OCI-LY7 (cell line): ENCODE measurements around the gene SCARB1. TPM values are rescaled to one million over a fixed set of nuclear protein-coding genes. Genes with fewer than 3 reads are reported as not detected.
"Not testable (repeated sequence)": the region's sequence is repeated elsewhere in the genome, so short reads cannot be mapped to it uniquely, and the experiment has no call there.

Experiments
- BruUV-seq: library from RNA; stranded (reverse); fragments of 400-500 nt; replicated peaks from 2 replicates; lab custom pipeline; 2021; lab: Mats Ljungman, UMichigan
- CTCF ChIA-PET: fragments of 300-600 bp; sonication (Branson Sonifier 250); formaldehyde crosslinking; loops from one replicate; lab custom pipeline; 2022; ENCODE audit warnings: antibody characterized with exemption; ENCODE audit not compliant: unreplicated experiment; lab: Charles Lee
- POLR2A ChIA-PET: fragments of 300-600 bp; sonication (Branson Sonifier 250); formaldehyde crosslinking; loops from one replicate; lab custom pipeline; 2022; ENCODE audit warnings: antibody characterized with exemption; lab: Charles Lee
- DNase-seq: peaks from one replicate; pipeline ENCODE4 v3.0.0-alpha.2; 2015; ENCODE audit warnings: low spot score
- H2AFZ ChIP-seq: fragments of 200-600 bp; sonication (generic), shearing (Covaris generic); 2 replicates; pipeline ENCODE4 v1.6.1; 2014; ENCODE audit warnings: mild to moderate bottlenecking, antibody characterized with exemption, low read length, moderate library complexity
- H3K27ac ChIP-seq: fragments of 200-600 bp; sonication (generic); 2 replicates; pipeline ENCODE4 v1.5.1; 2014; ENCODE audit warnings: mixed run types, low read depth, mild to moderate bottlenecking, moderate library complexity, low read length, inconsistent platforms; ENCODE audit not compliant: poor library complexity, severe bottlenecking
- H3K36me3 ChIP-seq: fragments of 200-600 bp; sonication (generic); 2 replicates; pipeline ENCODE4 v1.6.1; 2014; ENCODE audit warnings: mild to moderate bottlenecking, antibody characterized with exemption, low read length, moderate library complexity, mixed read lengths; ENCODE audit not compliant: insufficient read depth
- H3K4me1 ChIP-seq: fragments of 200-600 bp; sonication (generic); 2 replicates; pipeline ENCODE4 v1.5.1; 2014; ENCODE audit warnings: mild to moderate bottlenecking, low read length; ENCODE audit not compliant: insufficient read depth, poor library complexity, severe bottlenecking
- H3K4me2 ChIP-seq: fragments of 200-600 bp; sonication (generic); 2 replicates; pipeline ENCODE4 v1.6.1; 2014; ENCODE audit warnings: mild to moderate bottlenecking, low read length
- H3K4me3 ChIP-seq: fragments of 200-600 bp; sonication (generic); 2 replicates; pipeline ENCODE4 v1.5.1; 2014; ENCODE audit warnings: mild to moderate bottlenecking, low read depth, low read length; ENCODE audit not compliant: poor library complexity, severe bottlenecking
- H3K79me2 ChIP-seq: fragments of 200-600 bp; sonication (generic); 2 replicates; pipeline ENCODE4 v1.6.1; 2016; ENCODE audit warnings: low read depth, mild to moderate bottlenecking, low read length, moderate library complexity, mixed read lengths; ENCODE audit not compliant: insufficient read depth
- H3K9me2 ChIP-seq: fragments of 200-600 bp; sonication (generic); 2 replicates; pipeline ENCODE4 v1.6.1; 2016; ENCODE audit warnings: mild to moderate bottlenecking, low read length, mixed read lengths; ENCODE audit not compliant: insufficient read depth
- H3K9me3 ChIP-seq: fragments of 200-600 bp; sonication (generic); 2 replicates; pipeline ENCODE4 v1.6.1; 2014; ENCODE audit warnings: mild to moderate bottlenecking, mixed run types, low read length, mixed read lengths
- H4K20me1 ChIP-seq: fragments of 200-600 bp; sonication (generic); 2 replicates; pipeline ENCODE4 v1.6.1; 2014; ENCODE audit warnings: mild to moderate bottlenecking, antibody characterized with exemption, low read length, moderate library complexity, mixed read lengths; ENCODE audit not compliant: insufficient read depth
- CTCF ChIP-seq: fragments of 200-600 bp; sonication (generic); conservative IDR thresholded peaks from 2 replicates; pipeline ENCODE4 v1.5.1; 2014; ENCODE audit warnings: mild to moderate bottlenecking, antibody characterized with exemption, low read length, moderate library complexity, mixed read lengths
- EZH2phosphoT487 ChIP-seq: fragments of 200-600 bp; sonication (generic); IDR thresholded peaks from 2 replicates; pipeline ENCODE4 v1.6.1; 2018; ENCODE audit warnings: low read depth, borderline replicate concordance, mild to moderate bottlenecking, mixed run types, antibody characterized with exemption, low read length, moderate library complexity, mixed read lengths
- intact Hi-C: fragments of 100-400 bp; cut with micrococcal nuclease; formaldehyde crosslinking; loops from one replicate; pipeline ENCODE4 v1.10.0; 2022; ENCODE audit not compliant: unreplicated experiment
- total RNA-seq, 2 experiments: library from RNA; depleted of rRNA in 1 of 2; stranded (reverse); fragments of >200 nt in 1 of 2; shearing (Covaris generic) in 1 of 2; gene quantifications; 2 replicates each; pipeline ENCODE4 v1.2.3, GENCODE V29; 2014 to 2022

SCARB1 gene
- total RNA-seq, 2 experiments from 2014 or later, result 42.9 to 112 TPM

DNA sequence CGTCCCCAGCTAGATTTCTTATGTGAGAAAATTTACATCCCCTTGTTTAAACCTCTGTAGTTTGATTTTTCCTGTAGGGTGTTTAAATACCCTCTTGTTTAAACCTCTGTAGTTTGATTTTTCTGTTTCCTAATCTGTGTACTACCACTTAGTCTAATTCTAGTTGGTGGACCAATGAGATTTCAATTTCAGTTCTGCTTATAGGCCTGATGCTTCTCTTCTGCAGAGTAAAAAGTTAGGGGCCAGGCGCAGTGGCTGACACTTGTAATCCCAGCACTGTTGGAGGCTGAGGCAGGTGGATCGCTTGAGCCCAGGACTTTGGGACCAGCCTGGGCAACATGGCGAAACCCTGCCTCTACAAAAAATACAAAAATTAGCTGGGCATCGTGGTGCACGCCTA, 39.3 kb upstream of the SCARB1 start:
- ChIA-PET POLR2A (interaction anchor here (0.6 to 4.5 kb wide), 7 partner anchors 15 to 413 kb away, joined by 3 to 102 read pairs (median 4); partner anchors contain the start of gene UBC), CTCF (interaction anchor here (1.1 kb wide), 1 partner anchor 15 kb away, joined by 3 read pairs; no protein-coding TSS in a partner anchor)
- H3K9me2 ChIP-seq, result no peaks in the 10 kb centered on the region
- H3K4me2 ChIP-seq, result peak overlapping the region; percentile 58
- intact Hi-C loops, result no loop called here
- DNase-seq, result peak; percentile 43
- H4K20me1 ChIP-seq, result no peaks in the 10 kb centered on the region
- H3K4me3 ChIP-seq, result no peak overlapping the region
- peak overlapping the region; percentile 63; the same call in 1 of the 2 replicates for H2AFZ ChIP-seq
- H3K4me1 ChIP-seq, result peaks cover 82% of the 10 kb centered on the region
- no peaks in the 10 kb centered on the region for H3K9me3 ChIP-seq
- H3K36me3 ChIP-seq, result no peaks in the 10 kb centered on the region
- BruUV-seq, result no TSS peak
- H3K27ac ChIP-seq, result peak overlapping the region; percentile 75
- TF ChIP-seq CTCF (no peak), EZH2phosphoT487 (no peak)
- H3K79me2 ChIP-seq, result no peaks in the 10 kb centered on the region; the same call in 1 of the 2 replicates

DNA sequence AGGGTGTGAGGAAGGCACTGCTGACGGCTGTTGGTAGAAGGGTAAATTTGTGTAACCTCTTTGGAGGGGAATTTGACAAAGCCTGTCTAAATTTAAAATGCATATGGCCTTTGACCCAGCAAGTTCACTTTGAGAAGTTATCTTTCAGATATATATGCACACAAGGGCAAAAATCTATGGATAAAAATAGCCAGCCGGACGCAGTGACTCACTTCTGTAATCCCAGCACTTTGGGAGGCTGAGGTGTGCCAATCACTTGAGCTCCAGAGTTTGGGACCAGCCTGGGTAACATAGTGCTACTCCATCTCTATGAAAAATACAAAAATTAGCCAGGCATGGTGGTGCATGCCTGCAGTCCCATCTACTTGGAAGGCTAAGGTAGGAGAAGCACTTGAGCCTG, 37.3 kb upstream of the SCARB1 start:
- H3K79me2 ChIP-seq, result no peaks in the 10 kb centered on the region
- intact Hi-C loops, result no loop called here
- peak; percentile 25 for DNase-seq
- peaks cover 69% of the 10 kb centered on the region for H3K4me1 ChIP-seq
- ChIA-PET POLR2A (interaction anchor here (0.6 to 4.5 kb wide), 12 partner anchors 14 to 274 kb away, joined by 3 to 102 read pairs (median 5); partner anchors contain the start of genes BRI3BP and UBC), CTCF (interaction anchor here (0.6 to 1.3 kb wide), 6 partner anchors 11 to 38 kb away, joined by 3 to 5 read pairs (median 3); no protein-coding TSS in a partner anchor)
- H4K20me1 ChIP-seq, result no peaks in the 10 kb centered on the region
- H3K36me3 ChIP-seq, result no peaks in the 10 kb centered on the region
- H3K4me2 ChIP-seq, result peak overlapping the region; percentile 58
- H3K9me3 ChIP-seq, result no peaks in the 10 kb centered on the region
- peak overlapping the region; percentile 91 for H2AFZ ChIP-seq
- H3K9me2 ChIP-seq, result no peaks in the 10 kb centered on the region
- BruUV-seq, result no TSS peak
- peak overlapping the region; percentile 31 for H3K4me3 ChIP-seq
- TF ChIP-seq EZH2phosphoT487, result no peak
- TF ChIP-seq CTCF, result no peak
- H3K27ac ChIP-seq, result peak overlapping the region; percentile 75

- CTCF ChIA-PET, result interaction anchor here (0.6 to 1.3 kb wide), 5 partner anchors 10 to 37 kb away, joined by 3 to 5 read pairs (median 3); no protein-coding TSS in a partner anchor
Observed at GRCh38 chr12:124900345-124900795, 36.7 kb upstream of the SCARB1 start.

More at GRCh38 chr12:124900345-124900795, 36.7 kb upstream of the SCARB1 start:
- DNase-seq, H3K9me3 ChIP-seq, H3K4me3 ChIP-seq, intact Hi-C loops, H3K9me2 ChIP-seq, BruUV-seq, H3K79me2 ChIP-seq, H3K36me3 ChIP-seq, H3K4me2 ChIP-seq, H4K20me1 ChIP-seq, H2AFZ ChIP-seq: not testable (repeated sequence)
- POLR2A ChIA-PET, result interaction anchor here (0.6 to 4.5 kb wide), 8 partner anchors 13 to 289 kb away, joined by 3 to 102 read pairs (median 6); partner anchors contain the start of gene UBC
- peak overlapping the region; percentile 75 for H3K27ac ChIP-seq
- H3K4me1 ChIP-seq, result peaks cover 66% of the 10 kb centered on the region
